Trophoblast cell (in vitro differentiated cells and primary cell): ENCODE data around the gene CYSTM1.

Experiments
- DNase-seq, 2 donors: peaks; one replicate each; pipeline ENCODE4 v3.0.0-alpha.2; 2016
- H2AFZ ChIP-seq: 2 replicates; pipeline ENCODE4 v1.6.1; 2013; ENCODE audit warnings: low read length, moderate library complexity, mild to moderate bottlenecking; ENCODE audit not compliant: insufficient read depth, poor library complexity
- H2AK5ac ChIP-seq: 2 replicates; pipeline ENCODE4 v1.6.1; 2013; ENCODE audit warnings: mild to moderate bottlenecking, low read length
- H2BK120ac ChIP-seq: 2 replicates; pipeline ENCODE4 v1.6.1; 2013; ENCODE audit warnings: low read length, mild to moderate bottlenecking, moderate library complexity; ENCODE audit not compliant: insufficient read depth, poor library complexity
- H2BK12ac ChIP-seq: 2 replicates; pipeline ENCODE4 v1.6.1; 2013; ENCODE audit warnings: mild to moderate bottlenecking, low read length, moderate library complexity
- H2BK5ac ChIP-seq: 2 replicates; pipeline ENCODE4 v1.6.1; 2013; ENCODE audit warnings: low read length, low read depth, moderate library complexity, mild to moderate bottlenecking; ENCODE audit not compliant: poor library complexity
- H3K14ac ChIP-seq: 2 replicates; pipeline ENCODE4 v1.6.1; 2013; ENCODE audit warnings: mild to moderate bottlenecking, low read length
- H3K18ac ChIP-seq: 2 replicates; pipeline ENCODE4 v1.6.1; 2013; ENCODE audit warnings: mild to moderate bottlenecking, low read length
- H3K23ac ChIP-seq: 2 replicates; pipeline ENCODE4 v1.6.1; 2013; ENCODE audit warnings: low read length
- H3K27ac ChIP-seq: 2 replicates; pipeline ENCODE4 v1.5.1; 2013; ENCODE audit warnings: low read depth, mild to moderate bottlenecking, inconsistent platforms, low read length, moderate library complexity
- H3K27me3 ChIP-seq: 2 replicates; pipeline ENCODE4 v1.6.1; 2013; ENCODE audit warnings: inconsistent platforms, mild to moderate bottlenecking, low read length, moderate library complexity; ENCODE audit not compliant: insufficient read depth
- H3K36me3 ChIP-seq, 2 experiments: 1 replicate in 1 of 2; 2 replicates in 1 of 2; pipeline ENCODE4 v1.6.1; 2013; ENCODE audit warnings: low read length in 2 of 2, mild to moderate bottlenecking in 2 of 2, moderate library complexity in 1 of 2; ENCODE audit not compliant: insufficient read depth in 2 of 2, control insufficient read depth in 1 of 2
- H3K4ac ChIP-seq: 2 replicates; pipeline ENCODE4 v1.6.1; 2013; ENCODE audit warnings: low read depth, mild to moderate bottlenecking, low read length, moderate library complexity
- H3K4me1 ChIP-seq, 2 experiments: 1 replicate in 1 of 2; 2 replicates in 1 of 2; pipeline ENCODE4 v1.6.1; 2013; ENCODE audit warnings: low read length in 2 of 2, mild to moderate bottlenecking in 2 of 2, moderate library complexity in 1 of 2; ENCODE audit not compliant: insufficient read depth in 2 of 2, control insufficient read depth in 1 of 2
- H3K4me2 ChIP-seq: 2 replicates; pipeline ENCODE4 v1.6.1; 2013; ENCODE audit warnings: inconsistent platforms, mild to moderate bottlenecking, low read length, moderate library complexity
- H3K4me3 ChIP-seq: 2 replicates; pipeline ENCODE4 v1.5.1; 2013; ENCODE audit warnings: mild to moderate bottlenecking, low read depth, low read length, inconsistent platforms
- H3K79me1 ChIP-seq: one replicate; pipeline ENCODE4 v1.6.1; 2013; ENCODE audit warnings: low read length
- H3K79me2 ChIP-seq: 2 replicates; pipeline ENCODE4 v1.6.1; 2013; ENCODE audit warnings: low read length, mild to moderate bottlenecking; ENCODE audit not compliant: control insufficient read depth, insufficient read depth, poor library complexity
- H3K9ac ChIP-seq: 2 replicates; pipeline ENCODE4 v1.6.1; 2013; ENCODE audit warnings: mild to moderate bottlenecking, low read length
- H3K9me3 ChIP-seq: 2 replicates; pipeline ENCODE4 v1.6.1; 2013; ENCODE audit warnings: low read depth, mild to moderate bottlenecking, control low read depth, inconsistent platforms, low read length; ENCODE audit not compliant: insufficient read depth
- H4K12ac ChIP-seq: 2 replicates; pipeline ENCODE4 v1.6.1; 2013; ENCODE audit warnings: low read depth, mild to moderate bottlenecking, low read length, moderate library complexity
- H4K8ac ChIP-seq: 2 replicates; pipeline ENCODE4 v1.6.1; 2013; ENCODE audit warnings: low read depth, mild to moderate bottlenecking, low read length, moderate library complexity
- H4K91ac ChIP-seq: one replicate; pipeline ENCODE4 v1.6.1; 2013; ENCODE audit warnings: low read depth, mild to moderate bottlenecking, low read length, moderate library complexity
- WGBS: extraction: QIAGEN DNeasy Blood & Tissue Kit; methylation state at CpG from one replicate; pipeline ENCODE4 v1.1.7; 2013; ENCODE audit warnings: missing lambda C conversion rate; ENCODE audit not compliant: insufficient read length, insufficient coverage; ENCODE audit errors: extremely low coverage; 5-methylcytosine and 5-hydroxymethylcytosine counted together

The CYSTM1 gene

DNA sequence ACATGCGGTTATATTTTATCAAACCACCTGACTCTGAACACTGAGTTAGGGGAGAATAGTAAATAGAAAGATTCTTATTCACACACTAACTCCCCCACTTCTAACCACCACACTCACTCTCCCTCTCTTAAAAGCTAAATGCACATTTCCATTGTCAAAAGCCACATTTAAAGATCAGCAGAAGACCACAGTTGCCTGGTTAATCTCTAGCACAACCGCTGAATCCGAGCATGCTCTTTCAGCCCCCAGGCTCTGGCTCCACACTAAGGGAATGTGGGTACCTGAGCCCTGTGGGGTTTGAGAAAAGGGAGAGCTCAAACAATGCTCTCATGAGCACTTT lies 92.2 kb downstream of the CYSTM1 start:
- H3K23ac ChIP-seq = no peak overlapping the region
- no peaks in the 10 kb centered on the region for H3K9me3 ChIP-seq
- H2BK5ac ChIP-seq = no peak overlapping the region

DNA sequence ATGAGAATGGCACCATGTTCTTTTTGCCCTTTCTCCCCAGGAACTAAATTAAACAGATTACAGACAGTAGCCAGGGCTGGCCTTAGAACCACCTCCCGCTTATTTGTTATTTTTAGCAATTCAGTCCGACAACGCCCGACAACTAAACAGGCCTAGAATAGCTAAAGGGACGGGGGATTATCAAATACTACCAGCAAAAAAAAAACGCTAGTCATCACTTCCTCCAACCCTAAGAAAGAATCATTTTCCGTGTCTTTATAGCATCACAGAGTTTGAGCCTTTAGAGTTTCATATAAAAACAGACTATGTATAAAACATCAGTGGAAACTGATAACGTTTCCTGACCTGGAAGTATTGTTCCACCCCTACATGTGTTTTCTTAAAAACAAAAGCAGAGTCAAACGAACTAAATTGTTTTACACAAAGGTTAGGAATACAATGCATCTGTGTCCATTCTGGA lies 92.6 kb downstream of the CYSTM1 start:
- H3K4me3 ChIP-seq = no peak overlapping the region
- no peaks in the 10 kb centered on the region for H3K9me3 ChIP-seq
- no peak overlapping the region for H4K91ac ChIP-seq
- WGBS = no CpG with 5 or more reads among the region's 9 CpGs
- H3K4ac ChIP-seq = no peak overlapping the region
- no peak overlapping the region for H4K12ac ChIP-seq
- H3K36me3 ChIP-seq = peaks cover 0 to 2% of the 10 kb centered on the region in 2 experiments
- no peak overlapping the region for H2AK5ac ChIP-seq
- no peak overlapping the region for H2BK12ac ChIP-seq
- no peak overlapping the region for H2BK5ac ChIP-seq
- no peak overlapping the region for H3K18ac ChIP-seq
- no peak overlapping the region for H3K27ac ChIP-seq
- no peak overlapping the region for H3K9ac ChIP-seq
- no peak overlapping the region for H2BK120ac ChIP-seq
- H2AFZ ChIP-seq = no peak overlapping the region
- no peak overlapping the region for H3K23ac ChIP-seq
- no peak overlapping the region for H3K14ac ChIP-seq
- peaks cover 0 to 2% of the 10 kb centered on the region in 2 experiments for H3K4me1 ChIP-seq
- H4K8ac ChIP-seq = no peak overlapping the region
- H3K27me3 ChIP-seq = no peaks in the 10 kb centered on the region
- no peaks in the 10 kb centered on the region for H3K79me2 ChIP-seq
- no peaks in the 10 kb centered on the region for H3K79me1 ChIP-seq
- no peak overlapping the region for H3K4me2 ChIP-seq
- DNase-seq = no peak

More for the DNA sequence above, 92.2 kb downstream of the CYSTM1 start:
- Histone ChIP-seq H3K27ac (no peak overlapping the region), H2BK120ac (no peak overlapping the region), H4K91ac (no peak overlapping the region), H2AK5ac (no peak overlapping the region), H3K14ac (no peak overlapping the region), H3K36me3 (peaks cover 2% of the 10 kb centered on the region in 2 experiments), H3K4me2 (no peak overlapping the region), H3K79me2 (no peaks in the 10 kb centered on the region), H3K79me1 (no peaks in the 10 kb centered on the region), H3K4ac (no peak overlapping the region), H2AFZ (no peak overlapping the region), H3K4me1 (peaks cover 0 to 2% of the 10 kb centered on the region in 2 experiments), H3K9ac (no peak overlapping the region), H4K12ac (no peak overlapping the region), H3K18ac (no peak overlapping the region), H3K27me3 (no peaks in the 10 kb centered on the region), H4K8ac (no peak overlapping the region), H3K4me3 (no peak overlapping the region), H2BK12ac (no peak overlapping the region)
- no peak for DNase-seq
- WGBS = no CpG with 5 or more reads among the region's 3 CpGs

DNA sequence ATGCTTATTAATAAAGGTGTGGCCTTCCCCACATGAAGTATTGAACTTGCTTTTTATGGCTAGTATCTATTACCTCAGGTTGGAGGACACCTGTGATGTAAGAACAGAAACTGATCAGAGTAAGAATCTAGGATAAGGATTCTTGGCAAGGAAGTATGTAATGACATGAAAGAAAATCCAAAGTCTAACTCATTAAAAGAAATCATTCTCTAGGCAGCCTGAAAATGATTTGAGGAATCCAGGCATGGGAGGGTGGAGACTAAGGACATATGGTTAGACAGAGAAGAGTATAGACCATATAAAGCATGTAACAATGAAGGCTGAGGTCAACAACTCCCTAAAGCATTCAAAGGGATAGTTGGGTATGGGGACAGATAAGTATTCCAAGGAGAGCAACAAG lies 95.0 kb downstream of the CYSTM1 start:
- Histone ChIP-seq H2BK5ac (no peak overlapping the region), H3K23ac (no peak overlapping the region), H3K18ac (no peak overlapping the region), H3K9ac (no peak overlapping the region), H3K27me3 (no peaks in the 10 kb centered on the region), H3K9me3 (no peaks in the 10 kb centered on the region), H4K8ac (no peak overlapping the region), H3K4me3 (no peak overlapping the region), H3K79me2 (no peaks in the 10 kb centered on the region), H3K14ac (no peak overlapping the region), H3K4me1 (peaks cover 0 to 2% of the 10 kb centered on the region in 2 experiments), H2AFZ (no peak overlapping the region), H3K4me2 (no peak overlapping the region), H3K27ac (no peak overlapping the region), H3K36me3 (peaks cover 0 to 2% of the 10 kb centered on the region in 2 experiments), H2AK5ac (no peak overlapping the region), H3K79me1 (no peaks in the 10 kb centered on the region), H4K12ac (no peak overlapping the region), H2BK120ac (no peak overlapping the region), H2BK12ac (no peak overlapping the region), H4K91ac (no peak overlapping the region), H3K4ac (no peak overlapping the region)
- DNase-seq = no peak

DNA sequence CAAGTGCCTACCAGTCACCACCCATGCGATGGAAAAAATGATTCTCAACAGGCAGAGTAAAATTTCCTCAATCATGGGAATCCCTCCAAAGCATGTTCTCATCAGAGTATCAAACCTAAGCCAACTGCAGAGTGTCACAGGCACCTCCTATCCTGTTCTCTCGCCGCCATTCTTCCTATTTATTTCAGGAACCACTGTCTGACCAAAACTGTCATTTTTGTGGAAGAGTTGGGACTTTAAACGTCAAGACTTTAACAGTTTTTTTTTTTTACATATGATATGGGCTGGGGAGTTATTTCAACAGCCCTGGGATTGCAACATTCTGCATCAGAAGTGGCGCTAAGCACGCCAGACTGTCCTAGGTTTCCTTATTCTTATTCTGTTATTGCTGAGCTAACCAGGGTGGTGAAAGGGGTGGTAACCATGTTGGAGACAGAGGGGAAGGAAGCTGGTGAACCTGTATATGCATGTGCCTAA lies 98.5 kb downstream of the CYSTM1 start:
- H2BK5ac ChIP-seq = no peak overlapping the region

More for the DNA sequence above, 98.5 kb downstream of the CYSTM1 start:
- no CpG with 5 or more reads among the region's 6 CpGs for WGBS
- no peak overlapping the region for H3K18ac ChIP-seq
- H3K79me1 ChIP-seq = no peaks in the 10 kb centered on the region
- H3K36me3 ChIP-seq = peaks cover 3 to 7% of the 10 kb centered on the region in 2 experiments
- H4K12ac ChIP-seq = no peak overlapping the region
- DNase-seq = peak in 1 of 2 donors; percentile 35
- H2AFZ ChIP-seq = no peak overlapping the region
- H3K4me2 ChIP-seq = no peak overlapping the region
- H3K23ac ChIP-seq = no peak overlapping the region
- H3K79me2 ChIP-seq = no peaks in the 10 kb centered on the region
- no peak overlapping the region for H3K14ac ChIP-seq
- no peak overlapping the region for H3K9ac ChIP-seq
- no peak overlapping the region for H2AK5ac ChIP-seq
- H2BK120ac ChIP-seq = no peak overlapping the region
- no peak overlapping the region for H3K4ac ChIP-seq
- H4K8ac ChIP-seq = no peak overlapping the region
- no peak overlapping the region for H4K91ac ChIP-seq
- no peak overlapping the region for H3K4me3 ChIP-seq
- no peaks in the 10 kb centered on the region for H3K9me3 ChIP-seq
- no peaks in the 10 kb centered on the region for H3K4me1 ChIP-seq
- H3K27ac ChIP-seq = no peak overlapping the region
- no peaks in the 10 kb centered on the region for H3K27me3 ChIP-seq
- H2BK12ac ChIP-seq = no peak overlapping the region
